AG04450 (cell line): ENCODE measurements around the gene OST4. TPM values are rescaled to one million over a fixed set of nuclear protein-coding genes. Genes with fewer than 3 reads are reported as not detected.
"Not testable (repeated sequence)": the region's sequence is repeated elsewhere in the genome, so short reads cannot be mapped to it uniquely, and the experiment has no call there.

Experiments
- CTCF ChIA-PET: fragments of 300-600, 350-600 bp; formaldehyde crosslinking; extraction: SDS; loops from one replicate; lab custom pipeline; 2022; ENCODE audit warnings: antibody characterized with exemption, inconsistent platforms; lab: Charles Lee
- POLR2A ChIA-PET: fragments of 350-600 bp; formaldehyde crosslinking; extraction: SDS; loops from one replicate; lab custom pipeline; 2021; ENCODE audit warnings: antibody characterized with exemption, inconsistent platforms; lab: Yijun Ruan, JAX
- DNase-seq: peaks from one replicate; pipeline ENCODE4 v3.0.0-alpha.2; 2011; ENCODE audit warnings: low read depth, low spot score
- H3K27ac ChIP-seq: one replicate; pipeline ENCODE4 v1.5.1; 2012; ENCODE audit warnings: low read depth, low read length, control low read depth
- H3K27me3 ChIP-seq: one replicate; pipeline ENCODE4 v1.6.0; 2012; ENCODE audit warnings: low read length; ENCODE audit not compliant: control insufficient read depth, insufficient read depth
- H3K4me3 ChIP-seq: 2 replicates; pipeline ENCODE4 v1.5.1; 2011; ENCODE audit warnings: mild to moderate bottlenecking, low read depth, low read length, control low read depth
- H3K9me3 ChIP-seq: 2 replicates; pipeline ENCODE4 v1.5.1; 2012; ENCODE audit warnings: low read length; ENCODE audit not compliant: control insufficient read depth, insufficient read depth
- CTCF ChIP-seq: IDR thresholded peaks from 2 replicates; pipeline ENCODE4 v1.5.1; 2011; ENCODE audit warnings: low read depth, low read length, control low read depth, inconsistent platforms
- polyA plus RNA-seq: library from polyadenylated mRNA; depleted of rRNA; stranded (reverse); fragments of >200 nt; gene quantifications from 2 replicates; pipeline ENCODE4 v1.2.3, GENCODE V29; 2011

The OST4 gene
- polyA plus RNA-seq, 1 experiment: 679 TPM

- DNase-seq, POLR2A ChIA-PET, H3K9me3 ChIP-seq, H3K4me3 ChIP-seq, H3K27ac ChIP-seq, CTCF ChIA-PET: not testable (repeated sequence)
- peaks cover 26% of the 10 kb centered on the region for H3K27me3 ChIP-seq
Observed at GRCh38 chr2:27110603-27111352, 39.3 kb upstream of the OST4 start.

- no peak for TF ChIP-seq CTCF
- CTCF ChIA-PET: interaction anchor here (1.6 to 2.1 kb wide), 2 partner anchors 61 to 83 kb away, joined by 4 to 5 read pairs; no protein-coding TSS in a partner anchor
- no peak overlapping the region for H3K27ac ChIP-seq
- H3K4me3 ChIP-seq: no peak overlapping the region
- DNase-seq: no peak
- no peaks in the 10 kb centered on the region for H3K9me3 ChIP-seq
- H3K27me3 ChIP-seq: peaks cover 24% of the 10 kb centered on the region
- POLR2A ChIA-PET: interaction anchor here (0.7 kb wide), 1 partner anchor 55 kb away, joined by 5 read pairs; no protein-coding TSS in a partner anchor
Observed at GRCh38 chr2:27109083-27109482, 37.6 kb upstream of the OST4 start.

GRCh38 chr2:27108221-27108620, 36.8 kb upstream of the OST4 start:
- no peak overlapping the region for H3K27ac ChIP-seq
- H3K9me3 ChIP-seq: no peaks in the 10 kb centered on the region
- TF ChIP-seq CTCF: no peak
- no peak for DNase-seq
- CTCF ChIA-PET: interaction anchor here (0.6 to 2.1 kb wide), 3 partner anchors 62 to 92 kb away, joined by 3 to 5 read pairs (median 4); no protein-coding TSS in a partner anchor
- POLR2A ChIA-PET: interaction anchor here (0.7 kb wide), 1 partner anchor 21 kb away, joined by 3 read pairs; the partner anchor contains the start of gene KHK
- H3K4me3 ChIP-seq: no peak overlapping the region
- peaks cover 26% of the 10 kb centered on the region for H3K27me3 ChIP-seq

GRCh38 chr2:27105981-27106380, 34.5 kb upstream of the OST4 start:
- peaks cover 28% of the 10 kb centered on the region for H3K27me3 ChIP-seq
- no peak overlapping the region for H3K27ac ChIP-seq
- H3K4me3 ChIP-seq: no peak overlapping the region
- ChIA-PET POLR2A (interaction anchor here (0.6 kb wide), 1 partner anchor 59 kb away, joined by 3 read pairs; no protein-coding TSS in a partner anchor), CTCF (interaction anchor here (0.7 to 1.1 kb wide), 3 partner anchors 173 to 198 kb away, joined by 3 to 4 read pairs (median 3); no protein-coding TSS in a partner anchor)
- no peaks in the 10 kb centered on the region for H3K9me3 ChIP-seq
- no peak for DNase-seq
- no peak for TF ChIP-seq CTCF

GRCh38 chr2:27102329-27102728, 30.9 kb upstream of the OST4 start:
- Histone ChIP-seq H3K4me3 (no peak overlapping the region), H3K27ac (no peak overlapping the region), H3K9me3 (no peaks in the 10 kb centered on the region; the same call in 1 of the 2 replicates), H3K27me3 (peaks cover 22% of the 10 kb centered on the region)
- DNase-seq: no peak
- ChIA-PET POLR2A (interaction anchor here (1.2 kb wide), 1 partner anchor 110 kb away, joined by 4 read pairs; the partner anchor contains the start of genes ATRAID and SLC5A6), CTCF (interaction anchor here (0.6 to 9.6 kb wide), 5 partner anchors 67 to 202 kb away, joined by 3 to 136 read pairs (median 3); no protein-coding TSS in a partner anchor)
- no peak for TF ChIP-seq CTCF
